ENCODE data around the gene FLNB. TPM values are rescaled to one million over a fixed set of nuclear protein-coding genes. Genes with fewer than 3 reads are reported as not detected.

The FLNB gene
- total and polyA plus RNA-seq, 2 of the 13 experiments (the other 11 are each of a cell fraction or from before 2014, with no cell fraction given): 106 to 130 TPM

DNA sequence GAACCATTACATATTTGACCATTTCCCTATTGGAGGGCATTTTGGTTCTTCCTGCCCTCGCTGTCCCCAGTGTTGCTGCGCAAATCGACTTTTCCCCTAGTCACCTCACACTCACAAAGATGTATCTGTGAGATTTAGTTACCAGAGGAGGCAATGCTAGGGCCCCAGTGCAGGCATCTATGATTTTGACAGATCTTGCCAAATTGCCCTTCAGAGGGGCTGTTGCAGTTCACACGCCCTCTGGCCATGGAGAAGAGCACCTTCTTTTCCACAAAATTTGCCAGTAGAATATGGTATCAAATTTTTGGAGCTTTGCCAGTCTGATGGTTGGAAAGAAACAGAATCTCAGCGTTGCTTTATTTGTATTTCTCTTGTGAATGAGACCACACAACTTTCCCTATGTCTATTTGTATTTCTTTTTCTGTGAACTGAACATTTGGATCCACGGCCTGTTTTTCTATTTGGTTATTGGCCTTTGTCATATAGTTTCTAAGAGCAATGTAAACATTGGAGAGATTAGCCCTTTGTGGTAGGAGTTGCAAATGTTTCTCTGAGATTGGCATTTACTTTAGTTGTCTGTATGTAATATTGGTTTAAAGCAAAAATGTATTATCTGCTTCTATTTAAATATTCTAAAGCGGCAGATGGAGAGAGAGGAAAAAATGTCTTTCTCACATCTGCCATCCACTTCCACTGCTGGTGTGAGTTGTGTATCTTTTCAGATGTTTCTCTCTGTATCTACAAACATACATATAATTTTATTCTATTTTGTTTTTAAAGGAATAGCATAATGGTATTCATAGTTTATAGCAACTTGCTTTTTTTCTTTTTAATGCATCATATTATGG lies 136.5 kb downstream of the FLNB start (continued):
- TF ChIP-seq FOXM1 (CRISPR knock-in tag; IDR thresholded peaks at IDR 0.05) (no peak), KLF11 (CRISPR knock-in tag; IDR thresholded peaks at IDR 0.05) (no peak), FOXJ3 (CRISPR knock-in tag; IDR thresholded peaks at IDR 0.05; ENCODE audit: borderline replicate concordance) (peak; percentile 60; the same call in 1 of the 2 replicates), ATAD3A (CRISPR knock-in tag; IDR thresholded peaks at IDR 0.05) (no peak), ZNF34 (CRISPR knock-in tag; IDR thresholded peaks at IDR 0.05; ENCODE audit: borderline replicate concordance) (no peak), PBX2 (CRISPR knock-in tag; IDR thresholded peaks at IDR 0.05) (no peak), THAP11 (CRISPR knock-in tag; IDR thresholded peaks at IDR 0.05) (0 out of 2 replicates have a peak, but pooled peaks have one; percentile 19), RARA (CRISPR knock-in tag; IDR thresholded peaks at IDR 0.05) (peak; percentile 77), CREB1 (IDR thresholded peaks at IDR 0.05) (no peak), CREB1 (CRISPR knock-in tag; IDR thresholded peaks at IDR 0.05) (peak; percentile 54), CREM (IDR thresholded peaks at IDR 0.05) (peak; percentile 71), CREM (CRISPR knock-in tag; IDR thresholded peaks at IDR 0.05) (no peak), ZNF431 (CRISPR knock-in tag; IDR thresholded peaks at IDR 0.05; ENCODE audit: borderline replicate concordance, low read depth) (no peak), HDAC1 (CRISPR knock-in tag; IDR thresholded peaks at IDR 0.05) (peak; percentile 37; the same call in 1 of the 2 replicates), ATF1 (CRISPR knock-in tag; IDR thresholded peaks at IDR 0.05) (peak; percentile 35; the same call in 1 of the 2 replicates), ZNF224 (CRISPR knock-in tag; IDR thresholded peaks at IDR 0.05) (no peak), RFX3 (CRISPR knock-in tag; IDR thresholded peaks at IDR 0.05) (no peak)
- TF ChIP-seq, protein P1, sequence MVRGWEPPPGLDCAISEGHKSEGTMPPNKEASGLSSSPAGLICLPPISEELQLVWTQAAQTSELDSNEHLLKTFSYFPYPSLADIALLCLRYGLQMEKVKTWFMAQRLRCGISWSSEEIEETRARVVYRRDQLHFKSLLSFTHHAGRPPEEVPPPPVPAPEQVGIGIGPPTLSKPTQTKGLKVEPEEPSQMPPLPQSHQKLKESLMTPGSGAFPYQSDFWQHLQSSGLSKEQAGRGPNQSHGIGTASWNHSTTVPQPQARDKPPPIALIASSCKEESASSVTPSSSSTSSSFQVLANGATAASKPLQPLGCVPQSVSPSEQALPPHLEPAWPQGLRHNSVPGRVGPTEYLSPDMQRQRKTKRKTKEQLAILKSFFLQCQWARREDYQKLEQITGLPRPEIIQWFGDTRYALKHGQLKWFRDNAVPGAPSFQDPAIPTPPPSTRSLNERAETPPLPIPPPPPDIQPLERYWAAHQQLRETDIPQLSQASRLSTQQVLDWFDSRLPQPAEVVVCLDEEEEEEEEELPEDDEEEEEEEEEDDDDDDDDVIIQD (CRISPR knock-in tag; IDR thresholded peaks at IDR 0.05; ENCODE audit: low read depth): no peak
- TF ChIP-seq, protein P2, sequence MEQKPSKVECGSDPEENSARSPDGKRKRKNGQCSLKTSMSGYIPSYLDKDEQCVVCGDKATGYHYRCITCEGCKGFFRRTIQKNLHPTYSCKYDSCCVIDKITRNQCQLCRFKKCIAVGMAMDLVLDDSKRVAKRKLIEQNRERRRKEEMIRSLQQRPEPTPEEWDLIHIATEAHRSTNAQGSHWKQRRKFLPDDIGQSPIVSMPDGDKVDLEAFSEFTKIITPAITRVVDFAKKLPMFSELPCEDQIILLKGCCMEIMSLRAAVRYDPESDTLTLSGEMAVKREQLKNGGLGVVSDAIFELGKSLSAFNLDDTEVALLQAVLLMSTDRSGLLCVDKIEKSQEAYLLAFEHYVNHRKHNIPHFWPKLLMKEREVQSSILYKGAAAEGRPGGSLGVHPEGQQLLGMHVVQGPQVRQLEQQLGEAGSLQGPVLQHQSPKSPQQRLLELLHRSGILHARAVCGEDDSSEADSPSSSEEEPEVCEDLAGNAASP (CRISPR knock-in tag; IDR thresholded peaks at IDR 0.05; ENCODE audit: borderline replicate concordance): 0 out of 2 replicates have a peak, but pooled peaks have one; percentile 44
- TF ChIP-seq, protein P3, sequence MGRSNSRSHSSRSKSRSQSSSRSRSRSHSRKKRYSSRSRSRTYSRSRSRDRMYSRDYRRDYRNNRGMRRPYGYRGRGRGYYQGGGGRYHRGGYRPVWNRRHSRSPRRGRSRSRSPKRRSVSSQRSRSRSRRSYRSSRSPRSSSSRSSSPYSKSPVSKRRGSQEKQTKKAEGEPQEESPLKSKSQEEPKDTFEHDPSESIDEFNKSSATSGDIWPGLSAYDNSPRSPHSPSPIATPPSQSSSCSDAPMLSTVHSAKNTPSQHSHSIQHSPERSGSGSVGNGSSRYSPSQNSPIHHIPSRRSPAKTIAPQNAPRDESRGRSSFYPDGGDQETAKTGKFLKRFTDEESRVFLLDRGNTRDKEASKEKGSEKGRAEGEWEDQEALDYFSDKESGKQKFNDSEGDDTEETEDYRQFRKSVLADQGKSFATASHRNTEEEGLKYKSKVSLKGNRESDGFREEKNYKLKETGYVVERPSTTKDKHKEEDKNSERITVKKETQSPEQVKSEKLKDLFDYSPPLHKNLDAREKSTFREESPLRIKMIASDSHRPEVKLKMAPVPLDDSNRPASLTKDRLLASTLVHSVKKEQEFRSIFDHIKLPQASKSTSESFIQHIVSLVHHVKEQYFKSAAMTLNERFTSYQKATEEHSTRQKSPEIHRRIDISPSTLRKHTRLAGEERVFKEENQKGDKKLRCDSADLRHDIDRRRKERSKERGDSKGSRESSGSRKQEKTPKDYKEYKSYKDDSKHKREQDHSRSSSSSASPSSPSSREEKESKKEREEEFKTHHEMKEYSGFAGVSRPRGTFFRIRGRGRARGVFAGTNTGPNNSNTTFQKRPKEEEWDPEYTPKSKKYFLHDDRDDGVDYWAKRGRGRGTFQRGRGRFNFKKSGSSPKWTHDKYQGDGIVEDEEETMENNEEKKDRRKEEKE (IDR thresholded peaks at IDR 0.05): no peak
- TF ChIP-seq, protein P4, sequence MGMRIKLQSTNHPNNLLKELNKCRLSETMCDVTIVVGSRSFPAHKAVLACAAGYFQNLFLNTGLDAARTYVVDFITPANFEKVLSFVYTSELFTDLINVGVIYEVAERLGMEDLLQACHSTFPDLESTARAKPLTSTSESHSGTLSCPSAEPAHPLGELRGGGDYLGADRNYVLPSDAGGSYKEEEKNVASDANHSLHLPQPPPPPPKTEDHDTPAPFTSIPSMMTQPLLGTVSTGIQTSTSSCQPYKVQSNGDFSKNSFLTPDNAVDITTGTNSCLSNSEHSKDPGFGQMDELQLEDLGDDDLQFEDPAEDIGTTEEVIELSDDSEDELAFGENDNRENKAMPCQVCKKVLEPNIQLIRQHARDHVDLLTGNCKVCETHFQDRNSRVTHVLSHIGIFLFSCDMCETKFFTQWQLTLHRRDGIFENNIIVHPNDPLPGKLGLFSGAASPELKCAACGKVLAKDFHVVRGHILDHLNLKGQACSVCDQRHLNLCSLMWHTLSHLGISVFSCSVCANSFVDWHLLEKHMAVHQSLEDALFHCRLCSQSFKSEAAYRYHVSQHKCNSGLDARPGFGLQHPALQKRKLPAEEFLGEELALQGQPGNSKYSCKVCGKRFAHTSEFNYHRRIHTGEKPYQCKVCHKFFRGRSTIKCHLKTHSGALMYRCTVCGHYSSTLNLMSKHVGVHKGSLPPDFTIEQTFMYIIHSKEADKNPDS (CRISPR knock-in tag; IDR thresholded peaks at IDR 0.05): no peak
